Activated CD4-positive, alpha-beta T cell treated with anti-CD3 and anti-CD28 coated beads, Interleukin-2, amount 50 U/mL, for 16 hours (primary cell): ENCODE data around the gene EVA1A.
"Not testable (repeated sequence)": the region's sequence is repeated elsewhere in the genome, so short reads cannot be mapped to it uniquely, and the experiment has no call there.

Source experiments
- DNase-seq: peaks from one replicate; pipeline ENCODE4 v3.0.0-alpha.2; 2020

The EVA1A gene

GRCh38 chr2:75516378-75517360, 44.1 kb downstream of the EVA1A start:
- DNase-seq, result no peak

- DNase-seq, result no peak
These were observed 45.0 kb downstream of the EVA1A start for GRCh38 chr2:75515584-75516368.

- no peak for DNase-seq
These were observed 47.0 kb downstream of the EVA1A start for GRCh38 chr2:75513616-75514170.

- no peak for DNase-seq
These were observed 48.1 kb downstream of the EVA1A start for GRCh38 chr2:75512455-75513212.

- DNase-seq, result no peak
These were observed 54.5 kb downstream of the EVA1A start for GRCh38 chr2:75506101-75506697.

- DNase-seq, result no peak
These were observed 55.7 kb downstream of the EVA1A start for GRCh38 chr2:75505012-75505411.

GRCh38 chr2:75503048-75503607, 57.6 kb downstream of the EVA1A start:
- no peak for DNase-seq

- DNase-seq, result no peak
These were observed 60.1 kb downstream of the EVA1A start for GRCh38 chr2:75500633-75501032.

GRCh38 chr2:75499534-75499933, 61.2 kb downstream of the EVA1A start:
- no peak for DNase-seq

- DNase-seq, result no peak
These were observed 61.8 kb downstream of the EVA1A start for GRCh38 chr2:75498907-75499306.

GRCh38 chr2:75497256-75497655, 63.5 kb downstream of the EVA1A start:
- no peak for DNase-seq

- DNase-seq, result no peak
These were observed 64.9 kb downstream of the EVA1A start for GRCh38 chr2:75495862-75496261.

- no peak for DNase-seq
These were observed 66.5 kb downstream of the EVA1A start for GRCh38 chr2:75494137-75494769.

- no peak for DNase-seq
These were observed 67.5 kb downstream of the EVA1A start for GRCh38 chr2:75493230-75493629.

GRCh38 chr2:75491129-75491753, 69.5 kb downstream of the EVA1A start:
- no peak for DNase-seq

- DNase-seq, result no peak
These were observed 71.0 kb downstream of the EVA1A start for GRCh38 chr2:75489721-75490120.

- no peak for DNase-seq
These were observed 72.6 kb downstream of the EVA1A start for GRCh38 chr2:75488157-75488556.

- DNase-seq, result not testable (repeated sequence)
These were observed 74.0 kb downstream of the EVA1A start for GRCh38 chr2:75486735-75487134.

GRCh38 chr2:75484840-75485239, 75.9 kb downstream of the EVA1A start:
- no peak for DNase-seq

GRCh38 chr2:75483878-75484277, 76.9 kb downstream of the EVA1A start:
- DNase-seq, result no peak

GRCh38 chr2:75482398-75482797, 78.3 kb downstream of the EVA1A start:
- DNase-seq, result no peak
